Fibroblast of skin of left quadriceps (primary cell): Measurements from ENCODE around the gene CITED1.
"Not testable (repeated sequence)": the region's sequence is repeated elsewhere in the genome, so short reads cannot be mapped to it uniquely, and the experiment has no call there.

ENCODE experiments used
- DNase-seq, 2 experiments: peaks; one replicate each; pipeline ENCODE4 v3.0.0-alpha.2; 2013; ENCODE audit warnings: low read depth in 2 of 2

CITED1 gene

GRCh38 chrX:72305286-72306084 is at the start of gene CITED1:
TSS of gene CITED1 (minus strand) at chrX:72305914. CDS start at chrX:72302869, 3,045 bp downstream.
- DNase-seq: no peak

GRCh38 chrX:72352786-72353185 is 47.1 kb upstream of the CITED1 start:
- DNase-seq: no peak

- DNase-seq: peak; percentile 42 to 54
Measured at GRCh38 chrX:72351606-72352334, 46.1 kb upstream of the CITED1 start.

- DNase-seq: no peak
Measured at GRCh38 chrX:72349190-72349589, 43.5 kb upstream of the CITED1 start.

GRCh38 chrX:72348247-72348979 is 42.7 kb upstream of the CITED1 start:
- no peak for DNase-seq

GRCh38 chrX:72347366-72347765 is 41.7 kb upstream of the CITED1 start:
- no peak for DNase-seq

- DNase-seq: no peak
Measured at GRCh38 chrX:72346302-72346949, 40.7 kb upstream of the CITED1 start.

GRCh38 chrX:72340626-72341025 is 34.9 kb upstream of the CITED1 start:
- no peak for DNase-seq

GRCh38 chrX:72340041-72340440 is 34.3 kb upstream of the CITED1 start:
- DNase-seq: no peak

- DNase-seq: no peak
Measured at GRCh38 chrX:72330131-72330530, 24.4 kb upstream of the CITED1 start.

GRCh38 chrX:72326605-72327300 is 21.0 kb upstream of the CITED1 start:
- DNase-seq: no peak

GRCh38 chrX:72319651-72320050 is 13.9 kb upstream of the CITED1 start:
- DNase-seq: not testable (repeated sequence)

GRCh38 chrX:72317139-72317538 is 11.4 kb upstream of the CITED1 start:
- no peak for DNase-seq

GRCh38 chrX:72316408-72317110 is 10.8 kb upstream of the CITED1 start:
- no peak for DNase-seq

- no peak for DNase-seq
Measured at GRCh38 chrX:72314881-72315280, 9.2 kb upstream of the CITED1 start.

GRCh38 chrX:72313707-72314641 is 8.3 kb upstream of the CITED1 start:
- DNase-seq: no peak

GRCh38 chrX:72312311-72312940 is 6.7 kb upstream of the CITED1 start:
- DNase-seq: no peak

GRCh38 chrX:72309297-72310071 is 3.8 kb upstream of the CITED1 start:
- no peak for DNase-seq
